PFSK-1 (cell line): ENCODE results near the gene ZBTB43.

Source experiments
- POLR2AphosphoS5 ChIP-seq: IDR thresholded peaks from 2 replicates; pipeline ENCODE4 v1.6.1; 2012; ENCODE audit warnings: low read depth, mild to moderate bottlenecking, control low read depth, low read length, moderate library complexity
- REST ChIP-seq, 2 experiments: IDR thresholded peaks; 2 replicates each; pipeline versions ENCODE4 v1.6.1 to v1.8.0; 2011 to 2012; ENCODE audit warnings: low read depth in 2 of 2, low read length in 2 of 2, control low read depth in 1 of 2, inconsistent platforms in 1 of 2, mild to moderate bottlenecking in 1 of 2, moderate library complexity in 1 of 2; ENCODE audit not compliant: insufficient read depth in 1 of 2
- SIN3A ChIP-seq: IDR thresholded peaks from 2 replicates; pipeline ENCODE4 v1.6.1; 2012; ENCODE audit warnings: mild to moderate bottlenecking, low read length, moderate library complexity, borderline replicate concordance; ENCODE audit not compliant: insufficient read depth
- TAF1 ChIP-seq: IDR thresholded peaks from 2 replicates; pipeline ENCODE4 v1.6.1; 2012; ENCODE audit warnings: low read length, control low read depth, borderline replicate concordance; ENCODE audit not compliant: insufficient read depth

GRCh38 chr9:126805554-126806262, 868 bp downstream of the ZBTB43 start:
- no peak for TF ChIP-seq POLR2AphosphoS5
- no peak for TF ChIP-seq REST (IDR thresholded peaks at IDR 0.05; ENCODE audit: insufficient read depth in 1 of 2, low read depth in 2 of 2, low read length in 2 of 2)
- no peak for TF ChIP-seq TAF1
- no peak for TF ChIP-seq SIN3A
